ENCODE measurements around the gene SIL1.

The SIL1 gene

GRCh38 chr5:139068060-139068459 lies 130.1 kb downstream of the SIL1 start:
- no peak for DNase-seq (ENCODE audit: low read depth)
- TF ChIP-seq CTCF (conservative IDR thresholded peaks at IDR 0.05; ENCODE audit: low read depth, low read length), result no peak

GRCh38 chr5:139065306-139065705 lies 132.9 kb downstream of the SIL1 start:
- peak; percentile 26 for DNase-seq (ENCODE audit: low read depth)
- no peak for TF ChIP-seq CTCF (conservative IDR thresholded peaks at IDR 0.05; ENCODE audit: low read depth, low read length)
- no peak overlapping the region for H3K4me3 ChIP-seq (ENCODE audit: low read depth, low read length)

More at GRCh38 chr5:139068060-139068459, 130.1 kb downstream of the SIL1 start:
- H3K4me3 ChIP-seq (ENCODE audit: low read depth, low read length), result no peak overlapping the region

GRCh38 chr5:139064613-139065012 lies 133.6 kb downstream of the SIL1 start:
- no peak for DNase-seq (ENCODE audit: low read depth)
- TF ChIP-seq CTCF (conservative IDR thresholded peaks at IDR 0.05; ENCODE audit: low read depth, low read length), result no peak
- H3K4me3 ChIP-seq (ENCODE audit: low read depth, low read length), result no peak overlapping the region

- no peak for DNase-seq (ENCODE audit: low read depth)
- TF ChIP-seq CTCF (conservative IDR thresholded peaks at IDR 0.05; ENCODE audit: low read depth, low read length), result no peak
- H3K4me3 ChIP-seq (ENCODE audit: low read depth, low read length), result no peak overlapping the region
Measured at GRCh38 chr5:139063664-139064054, 134.5 kb downstream of the SIL1 start.

GRCh38 chr5:139062910-139063663 lies 135.1 kb downstream of the SIL1 start:
- TF ChIP-seq CTCF (conservative IDR thresholded peaks at IDR 0.05; ENCODE audit: low read depth, low read length), result no peak
- H3K4me3 ChIP-seq (ENCODE audit: low read depth, low read length), result no peak overlapping the region
- no peak for DNase-seq (ENCODE audit: low read depth)

- H3K4me3 ChIP-seq (ENCODE audit: low read depth, low read length), result no peak overlapping the region
- TF ChIP-seq CTCF (conservative IDR thresholded peaks at IDR 0.05; ENCODE audit: low read depth, low read length), result no peak
- DNase-seq (ENCODE audit: low read depth), result peak; percentile 46
Measured at GRCh38 chr5:139061856-139062255, 136.3 kb downstream of the SIL1 start.

GRCh38 chr5:139061274-139061673 lies 136.9 kb downstream of the SIL1 start:
- peak; percentile 72 for DNase-seq (ENCODE audit: low read depth)
- no peak overlapping the region for H3K4me3 ChIP-seq (ENCODE audit: low read depth, low read length)
- TF ChIP-seq CTCF (conservative IDR thresholded peaks at IDR 0.05; ENCODE audit: low read depth, low read length), result no peak

All from choroid plexus epithelial cell (primary cell).